Pulmonary artery endothelial cell (primary cell): ENCODE data around the gene ACVR1C. TPM values are rescaled to one million over a fixed set of nuclear protein-coding genes. Genes with fewer than 3 reads are reported as not detected.

ENCODE experiments used
- DNase-seq: peaks from one replicate; pipeline ENCODE4 v3.0.0-alpha.2; 2011; ENCODE audit warnings: low read depth, low spot score
- total RNA-seq: library from RNA; depleted of rRNA; stranded (reverse); fragments of >200 nt; gene quantifications from 2 replicates; pipeline ENCODE4 v1.2.3, GENCODE V29; 2014

Gene ACVR1C
- 0.07 TPM in 2 replicates for total RNA-seq

DNA sequence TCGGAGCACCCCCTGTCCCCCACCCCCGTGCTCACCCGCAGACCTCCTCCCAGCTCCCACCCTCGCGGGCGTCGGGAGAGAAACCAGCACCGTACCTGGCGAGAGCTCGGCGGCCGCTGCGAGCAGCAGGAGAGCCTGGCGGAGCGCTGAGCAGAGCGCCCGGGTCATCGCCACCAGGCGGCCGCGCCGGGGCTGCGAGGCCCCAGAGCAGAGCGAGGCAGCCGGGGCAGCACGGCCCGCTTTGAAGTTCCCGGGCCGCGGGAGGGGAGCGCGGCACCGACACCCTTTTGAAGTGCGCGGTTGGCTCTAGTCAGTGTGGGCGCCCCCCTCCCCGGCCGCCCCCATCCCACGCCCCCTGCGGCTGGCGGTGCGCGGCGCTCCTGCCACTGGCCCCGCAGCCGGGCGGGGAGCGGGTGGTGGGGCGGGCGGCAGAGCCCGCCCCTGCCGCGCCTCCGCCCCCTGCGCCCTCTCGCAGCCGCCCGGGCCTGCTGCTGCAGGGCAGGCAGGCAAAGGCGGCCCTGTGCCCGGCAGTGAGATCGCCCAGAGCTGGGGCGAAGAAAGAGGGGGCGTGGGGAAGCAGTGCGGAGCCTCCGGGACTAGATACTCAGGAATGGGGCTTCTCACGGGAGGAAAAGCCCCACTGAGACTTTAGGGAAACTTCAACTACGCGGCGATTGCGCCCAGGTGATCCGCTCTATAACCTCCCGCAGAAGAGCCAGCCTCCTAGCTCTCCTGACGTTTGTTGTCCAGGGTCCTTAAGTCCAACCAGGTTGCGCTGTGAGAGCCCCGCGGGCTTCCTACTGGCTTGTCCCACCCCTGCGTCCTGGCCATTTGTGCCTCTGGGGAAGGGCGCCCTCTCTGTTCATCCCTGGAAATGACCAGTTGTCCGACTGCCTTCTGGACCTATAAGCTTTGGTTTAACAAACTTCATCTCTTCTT is at the start of gene ACVR1C:
ACVR1C (minus strand) TSS at position 388 of the 939 bp plus-strand sequence; CDS start at position 168, 220 bp downstream.
- DNase-seq = peak; percentile 2

GRCh38 chr2:157677941-157678340 is 49.3 kb upstream of the ACVR1C start:
- DNase-seq = no peak

GRCh38 chr2:157672129-157672528 is 43.5 kb upstream of the ACVR1C start:
- no peak for DNase-seq

DNA sequence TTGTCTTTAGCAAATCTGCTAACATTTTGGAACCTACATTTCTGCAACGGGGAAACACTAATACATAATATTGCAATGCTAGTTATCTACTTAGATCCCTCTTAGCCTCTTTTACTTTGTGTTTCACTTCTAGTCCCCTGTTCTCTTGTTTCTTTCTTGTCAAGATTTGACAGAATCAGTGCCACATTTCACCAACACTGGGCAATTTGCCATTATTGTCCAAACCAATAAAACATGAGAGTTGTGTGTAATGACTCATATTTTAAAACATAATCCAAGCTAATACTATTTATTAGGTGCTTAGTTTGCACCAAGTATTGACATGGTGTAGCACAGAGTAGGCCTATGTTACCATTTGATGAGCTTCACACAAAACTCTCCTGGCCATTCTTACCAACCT is 33.7 kb upstream of the ACVR1C start:
- DNase-seq = no peak

- no peak for DNase-seq
Measured at GRCh38 chr2:157661776-157662175, 33.1 kb upstream of the ACVR1C start.

GRCh38 chr2:157657858-157658257 is 29.2 kb upstream of the ACVR1C start:
- DNase-seq = no peak

DNA sequence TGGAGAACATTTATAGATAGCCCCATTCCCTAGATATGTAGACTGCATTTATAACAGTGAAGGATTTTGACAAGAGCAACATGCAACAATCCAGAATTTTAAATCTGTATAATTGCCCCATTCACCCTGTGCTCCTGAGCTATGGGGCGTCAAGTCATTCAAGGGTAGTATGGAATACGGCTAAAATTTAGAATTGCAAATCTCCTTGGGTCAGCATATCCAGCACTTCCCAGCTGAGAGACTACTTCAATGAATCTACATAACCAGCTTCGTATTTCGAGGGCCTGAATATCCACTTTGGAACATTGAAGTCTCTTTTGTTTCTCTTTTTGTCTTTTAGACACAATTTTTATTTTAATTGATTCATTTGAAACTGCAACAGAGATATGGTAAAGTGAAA is 28.4 kb upstream of the ACVR1C start:
- no peak for DNase-seq

DNA sequence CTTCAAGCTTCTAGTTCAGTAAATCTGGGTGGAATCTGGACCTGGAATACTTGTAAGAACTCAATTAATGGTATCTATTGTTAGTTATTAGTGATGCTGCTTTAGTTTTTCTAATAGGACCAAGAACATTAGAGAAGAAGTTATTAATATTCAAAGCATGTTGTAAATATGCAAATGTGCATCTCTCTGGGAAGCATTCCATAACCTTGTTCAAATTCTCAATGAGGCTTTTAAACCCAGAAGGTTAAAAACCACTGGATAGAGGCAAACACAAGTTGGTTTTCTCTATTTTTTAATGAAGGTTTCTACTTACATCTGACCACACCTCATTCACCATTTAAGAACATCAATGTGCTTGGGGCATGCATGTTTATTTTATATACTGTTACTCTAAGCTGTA is 16.1 kb upstream of the ACVR1C start:
- DNase-seq = no peak

DNA sequence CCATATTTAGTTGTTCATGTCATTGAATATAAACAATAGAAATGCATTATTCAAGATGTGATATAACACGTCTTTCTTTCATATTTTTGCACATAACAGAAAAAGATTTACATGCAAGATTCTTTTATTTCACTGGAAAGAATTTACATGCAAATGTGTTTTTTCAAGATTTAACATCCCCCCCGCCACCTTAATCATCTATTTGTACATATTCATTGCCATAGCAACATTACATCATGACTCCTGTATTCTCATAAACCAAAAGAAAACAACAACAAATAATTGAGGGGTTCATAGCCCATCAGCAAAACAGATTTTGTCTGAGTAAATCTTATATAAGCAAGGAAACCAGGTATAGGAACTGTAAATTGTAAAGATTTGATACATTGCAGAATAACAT is 3.2 kb upstream of the ACVR1C start:
- no peak for DNase-seq

GRCh38 chr2:157627594-157628476 is 829 bp downstream of the ACVR1C start:
- no peak for DNase-seq

DNA sequence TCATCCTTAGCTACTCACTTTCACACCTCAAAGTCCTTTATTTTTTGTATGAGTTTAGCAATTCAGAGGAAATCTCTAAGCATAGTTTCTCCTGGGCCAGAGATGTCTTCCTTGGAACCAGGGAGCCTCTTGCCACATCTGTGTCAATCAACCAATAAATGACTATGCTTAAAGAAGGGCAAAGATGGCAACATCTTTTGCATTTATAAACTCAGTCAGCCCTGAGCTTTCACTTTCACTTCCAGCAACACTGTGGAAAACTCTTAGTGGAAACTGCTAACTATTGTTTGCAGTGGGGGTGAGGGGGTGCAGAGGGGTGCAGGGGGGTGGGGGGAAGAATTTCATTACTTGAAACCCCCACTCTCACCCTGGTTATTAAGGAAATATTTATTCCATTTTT is 3.4 kb downstream of the ACVR1C start:
- no peak for DNase-seq

DNA sequence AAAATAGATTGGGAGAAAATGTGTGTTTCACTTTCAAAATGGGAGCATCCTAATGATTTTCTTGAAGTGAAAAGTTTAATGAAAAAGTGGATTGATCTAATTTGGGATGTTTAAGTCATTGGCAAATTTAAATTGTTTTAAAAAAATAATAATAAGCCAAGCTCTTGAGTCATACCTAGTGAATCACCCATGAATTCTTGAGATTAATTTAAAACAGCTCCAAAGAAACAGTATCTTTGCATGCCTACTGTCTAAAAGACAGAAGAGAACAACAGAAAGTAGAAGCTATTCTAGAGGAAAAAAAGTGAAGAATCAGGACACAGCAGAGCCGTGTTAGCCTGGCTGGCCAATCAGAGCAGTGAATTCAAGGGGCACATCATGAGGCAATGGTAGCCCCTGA is 7.7 kb downstream of the ACVR1C start:
- DNase-seq = no peak

DNA sequence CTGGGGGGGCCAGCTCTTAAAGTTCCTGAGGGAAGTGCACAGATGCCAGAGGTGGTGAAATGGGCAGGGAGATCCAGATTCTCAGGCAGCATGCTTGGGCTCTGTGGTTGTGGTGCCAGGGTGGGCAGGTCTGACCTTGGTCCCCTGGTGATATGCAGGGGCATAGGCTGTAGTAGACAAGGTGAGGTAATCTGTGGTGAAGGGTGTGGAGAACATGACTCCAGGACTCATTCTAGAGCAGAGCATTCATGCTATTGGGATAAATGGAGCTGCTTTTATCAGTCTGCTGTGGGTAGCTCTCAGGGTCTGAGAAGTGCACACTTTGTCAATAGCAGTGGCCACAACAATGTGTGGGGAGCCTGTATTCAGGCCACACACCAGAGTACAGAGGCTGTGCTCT is 16.9 kb downstream of the ACVR1C start:
- no peak for DNase-seq

- no peak for DNase-seq
Measured at GRCh38 chr2:157611110-157611509, 17.6 kb downstream of the ACVR1C start.

DNA sequence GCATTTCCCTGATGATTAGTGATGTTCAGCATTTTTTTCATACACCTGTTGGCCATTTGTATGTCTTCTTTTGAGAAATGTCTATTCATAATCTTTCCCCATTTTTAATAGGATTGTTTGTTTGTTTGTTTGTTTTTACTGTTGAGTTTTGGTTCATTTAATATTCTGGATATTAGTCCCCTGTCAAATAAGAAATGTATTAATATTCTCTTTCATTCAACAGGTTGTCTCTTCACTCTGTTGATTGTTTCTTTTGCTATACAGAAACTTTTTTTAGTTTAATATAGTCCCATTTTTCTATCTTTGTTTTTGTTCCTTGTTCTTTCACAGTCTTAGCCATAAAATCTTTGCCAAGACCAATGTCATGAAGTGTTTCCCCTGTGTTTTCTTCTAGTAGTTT is 22.1 kb downstream of the ACVR1C start:
- no peak for DNase-seq

DNA sequence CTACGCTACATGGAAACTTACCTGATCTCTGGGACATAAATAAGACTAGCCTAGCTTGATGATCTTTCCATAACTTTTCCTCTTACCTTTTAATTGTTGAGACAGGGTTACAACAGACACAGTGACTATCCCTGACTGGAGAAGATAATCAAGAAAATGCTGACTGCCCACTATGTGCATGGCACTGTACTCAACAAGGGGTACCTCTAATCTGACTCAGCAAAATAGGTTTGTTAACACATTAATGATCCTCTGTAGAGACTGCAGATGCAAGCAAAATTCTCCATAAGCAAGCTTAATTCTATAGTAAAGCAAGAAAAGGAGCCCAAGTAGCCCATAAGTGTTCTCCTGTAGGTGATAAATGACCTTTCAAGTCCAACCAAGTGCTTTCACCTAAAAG is 25.5 kb downstream of the ACVR1C start:
- DNase-seq = no peak

DNA sequence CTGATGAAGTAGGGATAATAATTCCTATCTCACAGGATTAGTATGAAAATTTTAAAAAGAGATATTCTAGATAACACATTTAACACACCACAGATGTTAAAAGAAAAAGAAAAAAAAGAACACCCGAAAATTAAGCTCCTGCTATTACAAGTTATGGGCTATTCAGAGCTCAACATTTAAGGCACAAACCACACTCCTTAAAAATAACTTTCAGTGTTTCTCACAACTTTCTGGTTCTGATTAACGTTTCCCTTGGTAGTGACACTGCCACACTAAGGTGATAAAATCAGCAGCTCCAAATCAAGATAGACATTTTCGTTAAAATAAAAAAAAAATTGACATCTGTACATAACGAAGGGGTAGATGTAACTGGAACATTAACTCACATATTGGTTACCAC is 26.9 kb downstream of the ACVR1C start:
- no peak for DNase-seq

- no peak for DNase-seq
Measured at GRCh38 chr2:157596992-157597681, 31.5 kb downstream of the ACVR1C start.

DNA sequence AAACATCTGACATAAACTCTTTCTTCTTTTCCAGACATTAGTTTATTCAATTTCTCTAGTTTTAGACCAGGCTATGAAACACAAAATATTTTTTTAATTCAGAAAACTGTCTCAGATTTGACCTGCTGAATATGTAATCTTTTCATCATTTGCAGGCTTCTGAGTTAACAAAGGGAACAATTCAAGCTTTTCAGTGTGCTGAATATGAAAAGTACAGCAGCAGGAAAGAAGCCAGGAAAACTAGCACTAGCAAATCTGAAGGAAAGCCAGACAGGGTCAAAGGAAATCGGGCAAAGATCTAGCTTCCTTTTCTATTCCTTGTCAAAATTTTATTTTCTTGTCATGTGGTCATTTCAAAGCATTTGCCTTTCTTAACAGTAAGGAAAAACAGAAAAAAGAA is 35.3 kb downstream of the ACVR1C start:
- no peak for DNase-seq

- DNase-seq = no peak
Measured at GRCh38 chr2:157592948-157593347, 35.7 kb downstream of the ACVR1C start.

DNA sequence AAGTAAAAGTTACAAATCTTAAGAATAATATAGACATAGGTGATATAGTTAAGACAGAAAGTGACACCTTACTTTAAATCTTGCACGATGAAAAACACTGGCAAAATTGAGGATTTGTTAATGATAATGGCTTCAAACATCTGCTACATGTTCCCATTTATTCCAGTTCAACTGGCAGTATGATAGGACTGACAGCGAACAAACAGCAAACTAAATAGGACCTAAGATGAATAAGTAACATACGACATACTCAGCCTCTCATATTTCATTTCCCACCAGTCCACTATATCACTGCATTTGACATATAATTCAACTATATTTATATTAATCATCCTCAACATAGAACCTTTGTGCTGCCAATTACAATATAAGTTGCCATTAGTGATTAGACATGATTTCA is 36.3 kb downstream of the ACVR1C start:
- DNase-seq = no peak

- DNase-seq = no peak
Measured at GRCh38 chr2:157587576-157587975, 41.1 kb downstream of the ACVR1C start.
